H9 (cell line): Measurements from ENCODE around the gene NT5DC1. TPM values are rescaled to one million over a fixed set of nuclear protein-coding genes. Genes with fewer than 3 reads are reported as not detected.

Source experiments
- DNase-seq: peaks from one replicate; pipeline ENCODE4 v3.0.0-alpha.2; 2017
- H2AFZ ChIP-seq: one replicate; pipeline ENCODE4 v1.6.1; 2013; ENCODE audit warnings: mild to moderate bottlenecking, low read length, control low read depth, moderate library complexity
- H2AK5ac ChIP-seq: 2 replicates; pipeline ENCODE4 v1.6.1; 2013; ENCODE audit warnings: low read length, control low read depth, mixed read lengths; ENCODE audit not compliant: insufficient read length
- H2BK120ac ChIP-seq: one replicate; pipeline ENCODE4 v1.6.1; 2013; ENCODE audit warnings: low read depth, mild to moderate bottlenecking, low read length, control low read depth, inconsistent platforms; ENCODE audit not compliant: poor library complexity, severe bottlenecking
- H2BK12ac ChIP-seq: 2 replicates; pipeline ENCODE4 v1.6.1; 2013; ENCODE audit warnings: low read length, control low read depth, mixed read lengths, low read depth; ENCODE audit not compliant: insufficient read length
- H2BK15ac ChIP-seq: 2 replicates; pipeline ENCODE4 v1.6.1; 2013; ENCODE audit warnings: low read depth, low read length, control low read depth
- H2BK20ac ChIP-seq: one replicate; pipeline ENCODE4 v1.6.1; 2013; ENCODE audit warnings: low read depth, mild to moderate bottlenecking, low read length, control low read depth, inconsistent platforms; ENCODE audit not compliant: poor library complexity, severe bottlenecking
- H2BK5ac ChIP-seq: 2 replicates; pipeline ENCODE4 v1.6.1; 2013; ENCODE audit warnings: low read length, control low read depth, mixed read lengths; ENCODE audit not compliant: insufficient read length
- H3K14ac ChIP-seq: 2 replicates; pipeline ENCODE4 v1.6.1; 2013; ENCODE audit warnings: low read length, control low read depth; ENCODE audit not compliant: insufficient read depth
- H3K18ac ChIP-seq: 2 replicates; pipeline ENCODE4 v1.6.1; 2013; ENCODE audit warnings: low read depth, mild to moderate bottlenecking, mixed read lengths, low read length, control low read depth; ENCODE audit not compliant: insufficient read length
- H3K23ac ChIP-seq: 2 replicates; pipeline ENCODE4 v1.6.1; 2013; ENCODE audit warnings: low read length, control low read depth, mixed read lengths, low read depth; ENCODE audit not compliant: insufficient read length
- H3K23me2 ChIP-seq: 2 replicates; pipeline ENCODE4 v1.6.1; 2013; ENCODE audit warnings: low read depth, mild to moderate bottlenecking, mixed read lengths, low read length, control low read depth; ENCODE audit not compliant: insufficient read length, poor library complexity, severe bottlenecking
- H3K27ac ChIP-seq: 2 replicates; pipeline ENCODE4 v1.5.1; 2013; ENCODE audit warnings: low read length, control low read depth, mixed read lengths, low read depth; ENCODE audit not compliant: insufficient read length
- H3K27me3 ChIP-seq: 2 replicates; pipeline ENCODE4 v1.6.1; 2013; ENCODE audit warnings: low read length, control low read depth, inconsistent platforms; ENCODE audit not compliant: insufficient read depth
- H3K4ac ChIP-seq: 2 replicates; pipeline ENCODE4 v1.6.1; 2013; ENCODE audit warnings: low read depth, mild to moderate bottlenecking, control low read depth, inconsistent platforms, low read length, moderate library complexity
- H3K4me1 ChIP-seq: 2 replicates; pipeline ENCODE4 v1.6.1; 2013; ENCODE audit warnings: low read length, control low read depth, inconsistent platforms; ENCODE audit not compliant: insufficient read depth
- H3K4me2 ChIP-seq: 2 replicates; pipeline ENCODE4 v1.6.1; 2013; ENCODE audit warnings: low read length, control low read depth, mixed read lengths; ENCODE audit not compliant: insufficient read length, insufficient read depth
- H3K56ac ChIP-seq: 2 replicates; pipeline ENCODE4 v1.6.1; 2013; ENCODE audit warnings: low read depth, mild to moderate bottlenecking, mixed read lengths, low read length, control low read depth; ENCODE audit not compliant: insufficient read length
- H3K79me1 ChIP-seq: 2 replicates; pipeline ENCODE4 v1.6.1; 2013; ENCODE audit warnings: low read depth, mild to moderate bottlenecking, moderate library complexity, low read length, control low read depth, inconsistent platforms; ENCODE audit not compliant: insufficient read depth, poor library complexity, severe bottlenecking
- H3K79me2 ChIP-seq: 2 replicates; pipeline ENCODE4 v1.6.1; 2013; ENCODE audit warnings: low read length, control low read depth, inconsistent platforms; ENCODE audit not compliant: insufficient read depth
- H3K9ac ChIP-seq: 2 replicates; pipeline ENCODE4 v1.6.1; 2013; ENCODE audit warnings: low read length, control low read depth, mixed read lengths; ENCODE audit not compliant: insufficient read length; ENCODE audit errors: extremely low read depth
- H3K9me3 ChIP-seq: one replicate; pipeline ENCODE4 v1.6.1; 2013; ENCODE audit warnings: low read depth, low read length, inconsistent platforms; ENCODE audit not compliant: control insufficient read depth
- H3T11ph ChIP-seq: one replicate; pipeline ENCODE4 v1.6.1; 2013; ENCODE audit warnings: mild to moderate bottlenecking, low read length, control low read depth, inconsistent platforms
- H4K20me1 ChIP-seq: one replicate; pipeline ENCODE4 v1.6.1; 2013; ENCODE audit not compliant: control insufficient read depth, insufficient read length, insufficient read depth
- H4K5ac ChIP-seq: 2 replicates; pipeline ENCODE4 v1.6.1; 2013; ENCODE audit warnings: low read depth, mild to moderate bottlenecking, mixed read lengths, low read length, control low read depth; ENCODE audit not compliant: insufficient read length
- H4K8ac ChIP-seq: replicated peaks from 2 replicates; pipeline ENCODE4 v1.6.1; 2013; ENCODE audit warnings: low read length, control low read depth, mixed read lengths, low read depth; ENCODE audit not compliant: insufficient read length
- H4K91ac ChIP-seq: 2 replicates; pipeline ENCODE4 v1.6.1; 2013; ENCODE audit warnings: low read depth, mild to moderate bottlenecking, moderate library complexity, mixed read lengths, low read length, control low read depth; ENCODE audit not compliant: insufficient read length
- H3K27ac Mint-ChIP-seq, 3 experiments: 2 replicates in 2 of 3; 3 replicates in 1 of 3; pipeline ENCODE4 v1.8.0; 2020 to 2021; ENCODE audit warnings: mixed read lengths in 3 of 3, mild to moderate bottlenecking in 1 of 3, moderate library complexity in 1 of 3
- H3K27me3 Mint-ChIP-seq: 2 replicates; pipeline ENCODE4 v1.8.0; 2021; ENCODE audit warnings: low read depth, mild to moderate bottlenecking, moderate library complexity, mixed read lengths
- H3K36me3 Mint-ChIP-seq, 3 experiments: 2 replicates in 2 of 3; 3 replicates in 1 of 3; pipeline ENCODE4 v1.8.0; 2020 to 2021; ENCODE audit warnings: low read depth in 3 of 3, mixed read lengths in 3 of 3; ENCODE audit not compliant: insufficient read depth in 1 of 3
- H3K4me1 Mint-ChIP-seq, 2 experiments: 2 replicates each; pipeline ENCODE4 v1.8.0; 2020; ENCODE audit warnings: mixed read lengths in 2 of 2
- H3K4me3 Mint-ChIP-seq, 2 experiments: 2 replicates in 1 of 2; 3 replicates in 1 of 2; pipeline ENCODE4 v1.8.0; 2020 to 2021; ENCODE audit warnings: mild to moderate bottlenecking in 2 of 2, mixed read lengths in 2 of 2, moderate library complexity in 1 of 2
- H3K9me3 Mint-ChIP-seq, 2 experiments: 2 replicates in 1 of 2; 3 replicates in 1 of 2; pipeline ENCODE4 v1.8.0; 2020; ENCODE audit warnings: mild to moderate bottlenecking in 2 of 2, mixed read lengths in 2 of 2, moderate library complexity in 1 of 2
- WGBS: extraction: QIAGEN DNeasy Blood & Tissue Kit; methylation state at CpG from one replicate; pipeline ENCODE4 v1.1.7; 2013; ENCODE audit warnings: missing lambda C conversion rate, low lambda C conversion rate, mixed read lengths; ENCODE audit not compliant: insufficient read length; ENCODE audit errors: extremely low coverage; 5-methylcytosine and 5-hydroxymethylcytosine counted together
- total RNA-seq: library from RNA; stranded (reverse); gene quantifications from 2 replicates; pipeline ENCODE4 v1.2.1, GENCODE V29; 2021
- TF ChIP-seq, protein P1 (sequence below): fragments of 200-600 bp; sonication (generic); conservative IDR thresholded peaks from 3 replicates; pipeline ENCODE4 v1.8.0; 2021; ENCODE audit warnings: antibody characterized with exemption, mild to moderate bottlenecking

NT5DC1 gene
- total RNA-seq, 1 experiment from 2014 or later: 64.9 TPM

DNA sequence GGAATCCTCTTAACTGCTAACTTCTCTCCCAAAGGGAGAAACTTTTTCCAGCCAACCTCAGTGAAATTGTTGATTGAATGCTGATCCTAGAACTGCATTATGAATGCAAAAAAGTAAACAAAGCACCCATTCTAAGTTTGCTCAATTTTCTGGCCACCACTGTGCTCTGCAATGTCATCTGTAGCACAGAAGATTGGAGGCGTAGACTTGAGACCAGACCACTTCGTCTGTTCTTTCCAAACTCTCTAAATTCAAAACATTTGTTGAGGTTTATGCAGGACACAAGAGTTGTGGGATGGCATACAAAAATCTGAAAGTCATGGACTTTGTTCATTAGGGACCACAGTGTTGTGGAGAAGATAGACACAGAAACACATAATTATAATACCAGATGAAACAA lies 190.1 kb downstream of the NT5DC1 start:
- no peaks in the 10 kb centered on the region for H3K79me1 ChIP-seq
- H2BK12ac ChIP-seq: no peak overlapping the region
- no peak overlapping the region for H4K91ac ChIP-seq
- no peaks in the 10 kb centered on the region for H3K36me3 Mint-ChIP-seq
- H3K14ac ChIP-seq: no peak overlapping the region
- no peaks in the 10 kb centered on the region for H3K79me2 ChIP-seq
- no peak overlapping the region for H3K4me3 Mint-ChIP-seq
- no peak overlapping the region for H2BK5ac ChIP-seq
- H2BK15ac ChIP-seq: no peak overlapping the region
- no peak overlapping the region for H3K23ac ChIP-seq
- H3K27me3 ChIP-seq: no peaks in the 10 kb centered on the region
- H4K8ac ChIP-seq: no peak overlapping the region
- H3T11ph ChIP-seq: no peak overlapping the region
- no peaks in the 10 kb centered on the region for H3K27me3 Mint-ChIP-seq
- no peaks in the 10 kb centered on the region for H3K9me3 ChIP-seq
- no peaks in the 10 kb centered on the region for H3K4me1 Mint-ChIP-seq
- no peak for DNase-seq
- no peak overlapping the region for H3K27ac Mint-ChIP-seq
- no peak overlapping the region for H3K18ac ChIP-seq
- H2BK20ac ChIP-seq: no peak overlapping the region
- no CpG with 5 or more reads among the region's 2 CpGs for whole genome bisulfite sequencing
- no peak overlapping the region for H4K5ac ChIP-seq
- no peaks in the 10 kb centered on the region for H3K23me2 ChIP-seq
- TF ChIP-seq, protein P1, sequence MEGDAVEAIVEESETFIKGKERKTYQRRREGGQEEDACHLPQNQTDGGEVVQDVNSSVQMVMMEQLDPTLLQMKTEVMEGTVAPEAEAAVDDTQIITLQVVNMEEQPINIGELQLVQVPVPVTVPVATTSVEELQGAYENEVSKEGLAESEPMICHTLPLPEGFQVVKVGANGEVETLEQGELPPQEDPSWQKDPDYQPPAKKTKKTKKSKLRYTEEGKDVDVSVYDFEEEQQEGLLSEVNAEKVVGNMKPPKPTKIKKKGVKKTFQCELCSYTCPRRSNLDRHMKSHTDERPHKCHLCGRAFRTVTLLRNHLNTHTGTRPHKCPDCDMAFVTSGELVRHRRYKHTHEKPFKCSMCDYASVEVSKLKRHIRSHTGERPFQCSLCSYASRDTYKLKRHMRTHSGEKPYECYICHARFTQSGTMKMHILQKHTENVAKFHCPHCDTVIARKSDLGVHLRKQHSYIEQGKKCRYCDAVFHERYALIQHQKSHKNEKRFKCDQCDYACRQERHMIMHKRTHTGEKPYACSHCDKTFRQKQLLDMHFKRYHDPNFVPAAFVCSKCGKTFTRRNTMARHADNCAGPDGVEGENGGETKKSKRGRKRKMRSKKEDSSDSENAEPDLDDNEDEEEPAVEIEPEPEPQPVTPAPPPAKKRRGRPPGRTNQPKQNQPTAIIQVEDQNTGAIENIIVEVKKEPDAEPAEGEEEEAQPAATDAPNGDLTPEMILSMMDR: no peak
- no peak overlapping the region for H3K56ac ChIP-seq
- H2AK5ac ChIP-seq: no peak overlapping the region
- H4K20me1 ChIP-seq: no peaks in the 10 kb centered on the region
- no peaks in the 10 kb centered on the region for H3K4me1 ChIP-seq
- H3K9ac ChIP-seq: no peak overlapping the region
- no peak overlapping the region for H2AFZ ChIP-seq
- H2BK120ac ChIP-seq: no peak overlapping the region
- no peaks in the 10 kb centered on the region; a peak in 1 of 5 replicates for H3K9me3 Mint-ChIP-seq
- no peak overlapping the region for H3K4ac ChIP-seq
- H3K27ac ChIP-seq: no peak overlapping the region
- H3K4me2 ChIP-seq: no peak overlapping the region
